NCI-H1417 treated with DMSO at 0.1 percent for 48 hours (cell line): ENCODE data around the gene DACT2.
"Not testable (repeated sequence)": the region's sequence is repeated elsewhere in the genome, so short reads cannot be mapped to it uniquely, and the experiment has no call there.

Experiments
- DNase-seq: peaks from one replicate; lab custom pipeline; 2025; lab: John Stamatoyannopoulos, UW

DACT2 gene

GRCh38 chr6:168300975-168301647, 18.5 kb downstream of the DACT2 start:
- no peak for DNase-seq

GRCh38 chr6:168299541-168300511, 19.8 kb downstream of the DACT2 start:
- DNase-seq, result no peak

GRCh38 chr6:168297643-168298042, 21.9 kb downstream of the DACT2 start:
- no peak for DNase-seq

GRCh38 chr6:168294901-168295300, 24.7 kb downstream of the DACT2 start:
- no peak for DNase-seq

GRCh38 chr6:168293636-168294530, 25.7 kb downstream of the DACT2 start:
- no peak for DNase-seq

- DNase-seq, result peak; percentile 95
These were observed 26.8 kb downstream of the DACT2 start for GRCh38 chr6:168292826-168293225.

GRCh38 chr6:168291450-168291849, 28.1 kb downstream of the DACT2 start:
- no peak for DNase-seq

GRCh38 chr6:168290095-168290494, 29.5 kb downstream of the DACT2 start:
- DNase-seq, result no peak

GRCh38 chr6:168289571-168289962, 30.0 kb downstream of the DACT2 start:
- DNase-seq, result no peak

- no peak for DNase-seq
These were observed 30.6 kb downstream of the DACT2 start for GRCh38 chr6:168288781-168289570.

- not testable (repeated sequence) for DNase-seq
These were observed 32.1 kb downstream of the DACT2 start for GRCh38 chr6:168287460-168287859.

GRCh38 chr6:168286771-168287446, 32.7 kb downstream of the DACT2 start:
- DNase-seq, result not testable (repeated sequence)

GRCh38 chr6:168286116-168286515, 33.5 kb downstream of the DACT2 start:
- no peak for DNase-seq

GRCh38 chr6:168285456-168285855, 34.1 kb downstream of the DACT2 start:
- no peak for DNase-seq

- DNase-seq, result no peak
These were observed 35.4 kb downstream of the DACT2 start for GRCh38 chr6:168284187-168284586.

- no peak for DNase-seq
These were observed 35.9 kb downstream of the DACT2 start for GRCh38 chr6:168283686-168284025.

GRCh38 chr6:168282985-168283685, 36.4 kb downstream of the DACT2 start:
- DNase-seq, result no peak

- no peak for DNase-seq
These were observed 37.8 kb downstream of the DACT2 start for GRCh38 chr6:168281826-168282225.

GRCh38 chr6:168281314-168281713, 38.3 kb downstream of the DACT2 start:
- not testable (repeated sequence) for DNase-seq

- DNase-seq, result no peak
These were observed 38.7 kb downstream of the DACT2 start for GRCh38 chr6:168280899-168281245.
